HG03103 (cell line): Measurements from ENCODE around the gene JAK1.

Experiments
- ATAC-seq: cut with Tn5 transposase; IDR thresholded peaks from one replicate; pipeline ENCODE4 v1.9.1; 2021; ENCODE audit warnings: low read depth; ENCODE audit not compliant: unreplicated experiment

Gene JAK1

GRCh38 chr1:64801851-64802523, 164.4 kb downstream of the JAK1 start:
- ATAC-seq = no peak

- no peak for ATAC-seq
Observed at GRCh38 chr1:64798872-64799271, 167.5 kb downstream of the JAK1 start.

DNA sequence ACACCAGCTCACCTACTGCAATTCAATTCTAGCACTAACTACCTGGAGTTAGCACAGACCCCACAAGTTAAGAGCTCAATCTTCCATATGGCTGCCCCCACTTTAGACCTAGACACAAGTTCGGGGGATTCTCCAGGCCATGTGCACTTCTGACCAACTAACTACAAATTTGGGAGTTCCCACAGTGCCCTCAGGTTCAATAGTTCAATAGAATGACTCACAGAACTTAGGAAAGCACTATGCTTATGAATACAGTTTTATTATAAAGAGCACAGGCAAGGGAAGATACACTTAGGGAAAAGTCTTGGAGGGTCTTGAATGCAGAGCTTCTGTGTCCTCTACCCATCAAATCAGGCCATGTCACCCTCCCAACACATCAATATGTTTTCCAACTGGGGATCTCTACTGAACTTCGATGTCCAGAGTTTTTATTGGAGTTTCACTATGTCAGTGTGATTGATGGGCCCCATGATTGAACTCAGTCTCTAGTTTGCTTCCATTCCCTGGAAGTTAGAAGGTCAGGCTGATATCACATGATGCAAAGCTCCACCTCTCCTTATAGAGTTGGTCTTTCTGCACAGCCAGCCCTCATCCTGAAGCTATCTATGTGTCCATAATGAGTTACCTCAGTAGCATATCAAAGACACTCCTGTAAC, 175.4 kb downstream of the JAK1 start:
- ATAC-seq = no peak
